Fibroblast of lung (primary cell): ENCODE results near the gene LPGAT1.

Experiments
- EZH2 ChIP-seq: IDR thresholded peaks from 2 replicates; pipeline ENCODE4 v1.5.1; 2012; ENCODE audit warnings: low read length, control low read depth, mild to moderate bottlenecking; ENCODE audit errors: missing control alignments
- TF ChIP-seq, protein P1 (sequence below), 2 donors: IDR thresholded peaks in 1 of 2; conservative IDR thresholded peaks in 1 of 2; 1 replicate in 1 of 2; 2 replicates in 1 of 2; pipeline ENCODE4 v1.5.1; 2011 to 2012; ENCODE audit warnings: low read length in 2 of 2, control low read depth in 1 of 2, inconsistent platforms in 1 of 2, low read depth in 1 of 2, mild to moderate bottlenecking in 1 of 2

GRCh38 chr1:211722277-211723175 lies 108.0 kb downstream of the LPGAT1 start:
- TF ChIP-seq, protein P1, sequence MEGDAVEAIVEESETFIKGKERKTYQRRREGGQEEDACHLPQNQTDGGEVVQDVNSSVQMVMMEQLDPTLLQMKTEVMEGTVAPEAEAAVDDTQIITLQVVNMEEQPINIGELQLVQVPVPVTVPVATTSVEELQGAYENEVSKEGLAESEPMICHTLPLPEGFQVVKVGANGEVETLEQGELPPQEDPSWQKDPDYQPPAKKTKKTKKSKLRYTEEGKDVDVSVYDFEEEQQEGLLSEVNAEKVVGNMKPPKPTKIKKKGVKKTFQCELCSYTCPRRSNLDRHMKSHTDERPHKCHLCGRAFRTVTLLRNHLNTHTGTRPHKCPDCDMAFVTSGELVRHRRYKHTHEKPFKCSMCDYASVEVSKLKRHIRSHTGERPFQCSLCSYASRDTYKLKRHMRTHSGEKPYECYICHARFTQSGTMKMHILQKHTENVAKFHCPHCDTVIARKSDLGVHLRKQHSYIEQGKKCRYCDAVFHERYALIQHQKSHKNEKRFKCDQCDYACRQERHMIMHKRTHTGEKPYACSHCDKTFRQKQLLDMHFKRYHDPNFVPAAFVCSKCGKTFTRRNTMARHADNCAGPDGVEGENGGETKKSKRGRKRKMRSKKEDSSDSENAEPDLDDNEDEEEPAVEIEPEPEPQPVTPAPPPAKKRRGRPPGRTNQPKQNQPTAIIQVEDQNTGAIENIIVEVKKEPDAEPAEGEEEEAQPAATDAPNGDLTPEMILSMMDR (conservative IDR thresholded peaks at IDR 0.05 in 1 of 2, IDR thresholded peaks at IDR 0.05 in 1 of 2; ENCODE audit: low read depth in 1 of 2, low read length in 2 of 2) = no peak
- no peak for TF ChIP-seq EZH2
